ENCODE measurements around the gene TMEM129. TPM values are rescaled to one million over a fixed set of nuclear protein-coding genes. Genes with fewer than 3 reads are reported as not detected.

The TMEM129 gene, protein sequence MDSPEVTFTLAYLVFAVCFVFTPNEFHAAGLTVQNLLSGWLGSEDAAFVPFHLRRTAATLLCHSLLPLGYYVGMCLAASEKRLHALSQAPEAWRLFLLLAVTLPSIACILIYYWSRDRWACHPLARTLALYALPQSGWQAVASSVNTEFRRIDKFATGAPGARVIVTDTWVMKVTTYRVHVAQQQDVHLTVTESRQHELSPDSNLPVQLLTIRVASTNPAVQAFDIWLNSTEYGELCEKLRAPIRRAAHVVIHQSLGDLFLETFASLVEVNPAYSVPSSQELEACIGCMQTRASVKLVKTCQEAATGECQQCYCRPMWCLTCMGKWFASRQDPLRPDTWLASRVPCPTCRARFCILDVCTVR
- total RNA-seq (2014; rRNA removed; shearing (Covaris generic)) (45.1 and 64.4 TPM in 2 replicates), polyA plus RNA-seq (2016; fragmentation: Nextera tagmentation; extraction: Ambion mirVana) (16.2 and 16.4 TPM in 2 replicates)
- long read RNA-seq, transcript TMEM129-202 (4 exons, 2,810 nt): major isoform, 17 of 23 reads
- long read RNA-seq, partial matches to known transcripts: 0 of 23 reads
- long read RNA-seq, other reads (novel, unspliced or antisense): 5 of 23 reads

DNA sequence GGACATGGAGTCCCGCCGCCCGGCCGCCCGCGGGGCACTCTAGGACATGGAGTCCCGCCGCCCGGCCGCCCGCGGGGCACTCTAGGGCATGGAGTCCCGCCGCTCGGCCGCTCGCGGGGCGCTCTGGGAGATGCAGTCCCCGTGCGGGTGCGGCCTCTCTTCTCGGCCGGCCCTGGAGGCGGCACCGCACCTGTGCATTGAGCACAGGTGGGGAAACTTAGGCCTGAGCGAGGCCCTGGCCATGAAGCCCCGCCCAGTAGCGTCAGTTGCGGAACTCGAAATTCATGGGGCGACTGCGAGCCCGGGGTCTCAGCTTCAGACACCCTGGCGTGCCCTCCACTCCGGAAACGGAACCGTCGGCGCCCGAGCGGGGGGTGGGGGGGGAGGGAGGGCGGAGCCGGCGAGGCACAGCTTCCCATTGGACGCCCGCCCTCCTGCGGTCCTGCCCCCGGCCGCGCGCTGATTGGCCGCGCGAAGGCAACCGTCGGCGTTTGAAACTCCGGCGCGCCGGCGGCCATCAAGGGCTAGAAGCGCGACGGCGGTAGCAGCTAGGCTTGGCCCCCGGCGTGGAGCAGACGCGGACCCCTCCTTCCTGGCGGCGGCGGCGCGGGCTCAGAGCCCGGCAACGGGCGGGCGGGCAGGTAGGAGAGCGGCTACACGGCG is at the start of gene TMEM129, which contains the start of gene TACC3:
Gene TMEM129, minus strand, starts transcription at position 321 of the 663 bp plus-strand sequence. CDS start 486 bp downstream, outside the sequence.
Gene TACC3, plus strand, starts transcription at position 519 of the 663 bp plus-strand sequence. CDS start 1,901 bp downstream, outside the sequence.
- peak within 1 kb of the TSS; percentile 97 for H3K4me3 Mint-ChIP-seq
- Histone ChIP-seq H4K20me1 (replicated peaks; ENCODE audit: insufficient read depth) (peaks cover 22% of the 10 kb centered on the region), H2AFZ (0 out of 2 replicates have a peak within 1 kb of the TSS, but pooled peaks have one; percentile 78), H3K27ac (ENCODE audit: low read depth) (peak within 1 kb of the TSS; percentile 59; the same call in 1 of the 2 replicates), H3K36me3 (ENCODE audit: insufficient read depth) (peaks cover 19% of the 10 kb centered on the region), H3K9me2 (ENCODE audit: insufficient read depth) (no peaks in the 10 kb centered on the region), H3K4me3 (peak within 1 kb of the TSS; percentile 95), H3K4me2 (peak within 1 kb of the TSS; percentile 95), H3F3A (replicated peaks; ENCODE audit: low read depth) (peaks cover 18% of the 10 kb centered on the region), H3K27me3 (ENCODE audit: insufficient read depth) (no peaks in the 10 kb centered on the region), H3K4me1 (ENCODE audit: insufficient read depth) (peaks cover 12% of the 10 kb centered on the region; the same call in 1 of the 2 replicates), H3K79me2 (replicated peaks; ENCODE audit: insufficient read depth) (peaks cover 42% of the 10 kb centered on the region)
- peaks cover 14% of the 10 kb centered on the region for H3K27me3 Mint-ChIP-seq (ENCODE audit: insufficient read depth, low read depth, poor library complexity)
- peaks cover 42% of the 10 kb centered on the region for H3K36me3 Mint-ChIP-seq (ENCODE audit: low read depth)
- peaks cover 16% of the 10 kb centered on the region for H3K4me1 Mint-ChIP-seq
- H3K27ac Mint-ChIP-seq: peak within 1 kb of the TSS; percentile 94
- peak; percentile 98 for DNase-seq (ENCODE audit: low spot score)
- ATAC-seq: peak; percentile 88
- H3K9me3 Mint-ChIP-seq: no peaks in the 10 kb centered on the region; the same call in 2 of the 3 replicates
- TF ChIP-seq, protein P1, sequence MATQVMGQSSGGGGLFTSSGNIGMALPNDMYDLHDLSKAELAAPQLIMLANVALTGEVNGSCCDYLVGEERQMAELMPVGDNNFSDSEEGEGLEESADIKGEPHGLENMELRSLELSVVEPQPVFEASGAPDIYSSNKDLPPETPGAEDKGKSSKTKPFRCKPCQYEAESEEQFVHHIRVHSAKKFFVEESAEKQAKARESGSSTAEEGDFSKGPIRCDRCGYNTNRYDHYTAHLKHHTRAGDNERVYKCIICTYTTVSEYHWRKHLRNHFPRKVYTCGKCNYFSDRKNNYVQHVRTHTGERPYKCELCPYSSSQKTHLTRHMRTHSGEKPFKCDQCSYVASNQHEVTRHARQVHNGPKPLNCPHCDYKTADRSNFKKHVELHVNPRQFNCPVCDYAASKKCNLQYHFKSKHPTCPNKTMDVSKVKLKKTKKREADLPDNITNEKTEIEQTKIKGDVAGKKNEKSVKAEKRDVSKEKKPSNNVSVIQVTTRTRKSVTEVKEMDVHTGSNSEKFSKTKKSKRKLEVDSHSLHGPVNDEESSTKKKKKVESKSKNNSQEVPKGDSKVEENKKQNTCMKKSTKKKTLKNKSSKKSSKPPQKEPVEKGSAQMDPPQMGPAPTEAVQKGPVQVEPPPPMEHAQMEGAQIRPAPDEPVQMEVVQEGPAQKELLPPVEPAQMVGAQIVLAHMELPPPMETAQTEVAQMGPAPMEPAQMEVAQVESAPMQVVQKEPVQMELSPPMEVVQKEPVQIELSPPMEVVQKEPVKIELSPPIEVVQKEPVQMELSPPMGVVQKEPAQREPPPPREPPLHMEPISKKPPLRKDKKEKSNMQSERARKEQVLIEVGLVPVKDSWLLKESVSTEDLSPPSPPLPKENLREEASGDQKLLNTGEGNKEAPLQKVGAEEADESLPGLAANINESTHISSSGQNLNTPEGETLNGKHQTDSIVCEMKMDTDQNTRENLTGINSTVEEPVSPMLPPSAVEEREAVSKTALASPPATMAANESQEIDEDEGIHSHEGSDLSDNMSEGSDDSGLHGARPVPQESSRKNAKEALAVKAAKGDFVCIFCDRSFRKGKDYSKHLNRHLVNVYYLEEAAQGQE (IDR thresholded peaks at IDR 0.05; ENCODE audit: unreplicated experiment): no peak
- no peak for TF ChIP-seq JUNB (IDR thresholded peaks at IDR 0.05; ENCODE audit: unreplicated experiment)
- TF ChIP-seq, protein P2, sequence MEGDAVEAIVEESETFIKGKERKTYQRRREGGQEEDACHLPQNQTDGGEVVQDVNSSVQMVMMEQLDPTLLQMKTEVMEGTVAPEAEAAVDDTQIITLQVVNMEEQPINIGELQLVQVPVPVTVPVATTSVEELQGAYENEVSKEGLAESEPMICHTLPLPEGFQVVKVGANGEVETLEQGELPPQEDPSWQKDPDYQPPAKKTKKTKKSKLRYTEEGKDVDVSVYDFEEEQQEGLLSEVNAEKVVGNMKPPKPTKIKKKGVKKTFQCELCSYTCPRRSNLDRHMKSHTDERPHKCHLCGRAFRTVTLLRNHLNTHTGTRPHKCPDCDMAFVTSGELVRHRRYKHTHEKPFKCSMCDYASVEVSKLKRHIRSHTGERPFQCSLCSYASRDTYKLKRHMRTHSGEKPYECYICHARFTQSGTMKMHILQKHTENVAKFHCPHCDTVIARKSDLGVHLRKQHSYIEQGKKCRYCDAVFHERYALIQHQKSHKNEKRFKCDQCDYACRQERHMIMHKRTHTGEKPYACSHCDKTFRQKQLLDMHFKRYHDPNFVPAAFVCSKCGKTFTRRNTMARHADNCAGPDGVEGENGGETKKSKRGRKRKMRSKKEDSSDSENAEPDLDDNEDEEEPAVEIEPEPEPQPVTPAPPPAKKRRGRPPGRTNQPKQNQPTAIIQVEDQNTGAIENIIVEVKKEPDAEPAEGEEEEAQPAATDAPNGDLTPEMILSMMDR (conservative IDR thresholded peaks at IDR 0.05; ENCODE audit: low read depth in 2 of 2): no peak
- TF ChIP-seq, protein P3, sequence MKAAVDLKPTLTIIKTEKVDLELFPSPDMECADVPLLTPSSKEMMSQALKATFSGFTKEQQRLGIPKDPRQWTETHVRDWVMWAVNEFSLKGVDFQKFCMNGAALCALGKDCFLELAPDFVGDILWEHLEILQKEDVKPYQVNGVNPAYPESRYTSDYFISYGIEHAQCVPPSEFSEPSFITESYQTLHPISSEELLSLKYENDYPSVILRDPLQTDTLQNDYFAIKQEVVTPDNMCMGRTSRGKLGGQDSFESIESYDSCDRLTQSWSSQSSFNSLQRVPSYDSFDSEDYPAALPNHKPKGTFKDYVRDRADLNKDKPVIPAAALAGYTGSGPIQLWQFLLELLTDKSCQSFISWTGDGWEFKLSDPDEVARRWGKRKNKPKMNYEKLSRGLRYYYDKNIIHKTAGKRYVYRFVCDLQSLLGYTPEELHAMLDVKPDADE (IDR thresholded peaks at IDR 0.05): peak; percentile 87
- peak; percentile 85 for TF ChIP-seq CREB1 (CRISPR knock-in tag; IDR thresholded peaks at IDR 0.05; ENCODE audit: low read depth)
- TF ChIP-seq ZNF331 (CRISPR knock-in tag; IDR thresholded peaks at IDR 0.05; ENCODE audit: low read depth): no peak
- TF ChIP-seq POLR2AphosphoS5 (IDR thresholded peaks at IDR 0.05; ENCODE audit: low read depth): peak; percentile 80
- no peak for TF ChIP-seq EZH2phosphoT487 (IDR thresholded peaks at IDR 0.05; ENCODE audit: unreplicated experiment)
- TF ChIP-seq NANOG (IDR thresholded peaks at IDR 0.05; ENCODE audit: borderline replicate concordance): no peak
- TF ChIP-seq, protein P4, sequence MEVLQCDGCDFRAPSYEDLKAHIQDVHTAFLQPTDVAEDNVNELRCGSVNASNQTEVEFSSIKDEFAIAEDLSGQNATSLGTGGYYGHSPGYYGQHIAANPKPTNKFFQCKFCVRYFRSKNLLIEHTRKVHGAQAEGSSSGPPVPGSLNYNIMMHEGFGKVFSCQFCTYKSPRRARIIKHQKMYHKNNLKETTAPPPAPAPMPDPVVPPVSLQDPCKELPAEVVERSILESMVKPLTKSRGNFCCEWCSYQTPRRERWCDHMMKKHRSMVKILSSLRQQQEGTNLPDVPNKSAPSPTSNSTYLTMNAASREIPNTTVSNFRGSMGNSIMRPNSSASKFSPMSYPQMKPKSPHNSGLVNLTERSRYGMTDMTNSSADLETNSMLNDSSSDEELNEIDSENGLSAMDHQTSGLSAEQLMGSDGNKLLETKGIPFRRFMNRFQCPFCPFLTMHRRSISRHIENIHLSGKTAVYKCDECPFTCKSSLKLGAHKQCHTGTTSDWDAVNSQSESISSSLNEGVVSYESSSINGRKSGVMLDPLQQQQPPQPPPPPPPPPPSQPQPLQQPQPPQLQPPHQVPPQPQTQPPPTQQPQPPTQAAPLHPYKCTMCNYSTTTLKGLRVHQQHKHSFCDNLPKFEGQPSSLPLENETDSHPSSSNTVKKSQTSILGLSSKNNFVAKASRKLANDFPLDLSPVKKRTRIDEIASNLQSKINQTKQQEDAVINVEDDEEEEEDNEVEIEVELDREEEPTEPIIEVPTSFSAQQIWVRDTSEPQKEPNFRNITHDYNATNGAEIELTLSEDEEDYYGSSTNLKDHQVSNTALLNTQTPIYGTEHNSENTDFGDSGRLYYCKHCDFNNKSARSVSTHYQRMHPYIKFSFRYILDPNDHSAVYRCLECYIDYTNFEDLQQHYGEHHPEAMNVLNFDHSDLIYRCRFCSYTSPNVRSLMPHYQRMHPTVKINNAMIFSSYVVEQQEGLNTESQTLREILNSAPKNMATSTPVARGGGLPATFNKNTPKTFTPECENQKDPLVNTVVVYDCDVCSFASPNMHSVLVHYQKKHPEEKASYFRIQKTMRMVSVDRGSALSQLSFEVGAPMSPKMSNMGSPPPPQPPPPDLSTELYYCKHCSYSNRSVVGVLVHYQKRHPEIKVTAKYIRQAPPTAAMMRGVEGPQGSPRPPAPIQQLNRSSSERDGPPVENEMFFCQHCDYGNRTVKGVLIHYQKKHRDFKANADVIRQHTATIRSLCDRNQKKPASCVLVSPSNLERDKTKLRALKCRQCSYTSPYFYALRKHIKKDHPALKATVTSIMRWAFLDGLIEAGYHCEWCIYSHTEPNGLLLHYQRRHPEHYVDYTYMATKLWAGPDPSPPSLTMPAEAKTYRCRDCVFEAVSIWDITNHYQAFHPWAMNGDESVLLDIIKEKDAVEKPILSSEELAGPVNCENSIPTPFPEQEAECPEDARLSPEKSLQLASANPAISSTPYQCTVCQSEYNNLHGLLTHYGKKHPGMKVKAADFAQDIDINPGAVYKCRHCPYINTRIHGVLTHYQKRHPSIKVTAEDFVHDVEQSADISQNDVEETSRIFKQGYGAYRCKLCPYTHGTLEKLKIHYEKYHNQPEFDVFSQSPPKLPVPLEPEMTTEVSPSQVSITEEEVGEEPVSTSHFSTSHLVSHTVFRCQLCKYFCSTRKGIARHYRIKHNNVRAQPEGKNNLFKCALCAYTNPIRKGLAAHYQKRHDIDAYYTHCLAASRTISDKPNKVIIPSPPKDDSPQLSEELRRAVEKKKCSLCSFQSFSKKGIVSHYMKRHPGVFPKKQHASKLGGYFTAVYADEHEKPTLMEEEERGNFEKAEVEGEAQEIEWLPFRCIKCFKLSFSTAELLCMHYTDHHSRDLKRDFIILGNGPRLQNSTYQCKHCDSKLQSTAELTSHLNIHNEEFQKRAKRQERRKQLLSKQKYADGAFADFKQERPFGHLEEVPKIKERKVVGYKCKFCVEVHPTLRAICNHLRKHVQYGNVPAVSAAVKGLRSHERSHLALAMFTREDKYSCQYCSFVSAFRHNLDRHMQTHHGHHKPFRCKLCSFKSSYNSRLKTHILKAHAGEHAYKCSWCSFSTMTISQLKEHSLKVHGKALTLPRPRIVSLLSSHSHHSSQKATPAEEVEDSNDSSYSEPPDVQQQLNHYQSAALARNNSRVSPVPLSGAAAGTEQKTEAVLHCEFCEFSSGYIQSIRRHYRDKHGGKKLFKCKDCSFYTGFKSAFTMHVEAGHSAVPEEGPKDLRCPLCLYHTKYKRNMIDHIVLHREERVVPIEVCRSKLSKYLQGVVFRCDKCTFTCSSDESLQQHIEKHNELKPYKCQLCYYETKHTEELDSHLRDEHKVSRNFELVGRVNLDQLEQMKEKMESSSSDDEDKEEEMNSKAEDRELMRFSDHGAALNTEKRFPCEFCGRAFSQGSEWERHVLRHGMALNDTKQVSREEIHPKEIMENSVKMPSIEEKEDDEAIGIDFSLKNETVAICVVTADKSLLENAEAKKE (CRISPR knock-in tag; IDR thresholded peaks at IDR 0.05): no peak
- no peak for TF ChIP-seq ZNF114 (CRISPR knock-in tag; IDR thresholded peaks at IDR 0.05)
- no peak for TF ChIP-seq STAT1 (IDR thresholded peaks at IDR 0.05; ENCODE audit: unreplicated experiment)

All from GM23338 (cell line).